Medulla oblongata (tissue), 1 donor: ENCODE data around the gene UGT1A8.
"Not testable (repeated sequence)": the region's sequence is repeated elsewhere in the genome, so short reads cannot be mapped to it uniquely, and the experiment has no call there.

Source experiments
- DNase-seq: peaks from one replicate; pipeline ENCODE4 v3.0.0-alpha.2; 2015; ENCODE audit errors: extremely low spot score

UGT1A8 gene

DNA sequence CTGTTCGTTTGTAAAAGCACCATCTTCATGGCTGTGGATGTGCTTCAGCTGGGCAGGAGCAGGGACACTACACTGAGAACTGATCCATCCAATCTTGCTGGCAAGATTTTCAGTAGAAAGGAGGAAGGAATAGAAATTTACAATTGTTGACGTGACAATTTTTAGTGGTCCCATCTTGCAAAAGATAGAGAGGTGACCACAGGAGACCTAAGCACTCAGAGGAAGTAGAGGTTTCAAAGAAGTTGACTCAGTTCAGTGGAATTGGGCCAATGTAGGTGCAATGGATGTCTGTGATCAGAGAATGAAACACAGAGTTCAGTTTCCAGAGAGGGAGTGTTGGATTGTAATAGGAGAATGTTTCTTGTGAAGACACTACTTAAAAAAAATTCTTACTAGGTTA lies 96.7 kb downstream of the UGT1A8 start:
- DNase-seq: no peak

DNA sequence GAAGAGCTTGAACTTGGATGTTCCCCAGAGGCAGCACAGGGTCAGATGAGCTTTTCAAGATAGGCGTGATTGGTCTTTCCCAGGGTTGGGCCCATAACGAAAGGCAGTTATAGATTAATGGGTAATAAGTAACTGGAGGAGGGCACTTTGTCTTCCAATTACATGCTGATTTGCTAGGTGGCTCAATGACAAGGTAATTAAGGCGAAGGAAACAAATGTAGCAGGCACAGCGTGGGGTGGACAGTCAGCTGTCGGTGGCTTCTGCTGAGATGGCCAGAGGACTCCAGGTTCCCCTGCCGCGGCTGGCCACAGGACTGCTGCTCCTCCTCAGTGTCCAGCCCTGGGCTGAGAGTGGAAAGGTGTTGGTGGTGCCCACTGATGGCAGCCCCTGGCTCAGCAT lies 101.1 kb downstream of the UGT1A8 start, which contains the start of gene UGT1A4:
Gene UGT1A4 (plus strand): TSS at position 185 of the 400 bp plus-strand sequence. CDS start 85 bp downstream, at position 270.
- no peak for DNase-seq

DNA sequence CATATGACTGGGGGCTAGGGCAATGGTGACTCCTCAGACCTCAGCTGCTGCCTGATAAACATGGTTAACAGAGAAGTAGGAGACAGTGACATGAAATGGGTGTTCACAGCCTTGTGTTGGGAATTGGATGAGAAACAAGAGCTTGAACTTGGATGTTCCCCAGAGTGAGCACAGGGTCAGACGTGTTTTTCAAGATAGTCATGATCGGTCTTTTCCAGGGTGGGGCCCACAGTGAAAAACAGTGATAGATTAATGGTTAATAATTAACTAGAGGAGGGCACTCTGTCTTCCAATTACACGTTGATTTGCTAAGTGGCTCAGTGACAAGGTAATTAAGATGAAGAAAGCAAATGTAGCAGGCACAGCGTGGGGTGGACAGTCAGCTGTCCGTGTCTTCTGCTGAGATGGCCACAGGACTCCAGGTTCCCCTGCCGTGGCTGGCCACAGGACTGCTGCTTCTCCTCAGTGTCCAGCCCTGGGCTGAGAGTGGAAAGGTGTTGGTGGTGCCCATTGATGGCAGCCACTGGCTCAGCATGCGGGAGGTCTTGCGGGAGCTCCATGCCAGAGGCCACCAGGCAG lies 111.4 kb downstream of the UGT1A8 start, which contains the start of gene UGT1A3:
Gene UGT1A3 (plus strand): TSS at position 320 of the 579 bp plus-strand sequence. CDS start 85 bp downstream, at position 405.
- no peak for DNase-seq

DNA sequence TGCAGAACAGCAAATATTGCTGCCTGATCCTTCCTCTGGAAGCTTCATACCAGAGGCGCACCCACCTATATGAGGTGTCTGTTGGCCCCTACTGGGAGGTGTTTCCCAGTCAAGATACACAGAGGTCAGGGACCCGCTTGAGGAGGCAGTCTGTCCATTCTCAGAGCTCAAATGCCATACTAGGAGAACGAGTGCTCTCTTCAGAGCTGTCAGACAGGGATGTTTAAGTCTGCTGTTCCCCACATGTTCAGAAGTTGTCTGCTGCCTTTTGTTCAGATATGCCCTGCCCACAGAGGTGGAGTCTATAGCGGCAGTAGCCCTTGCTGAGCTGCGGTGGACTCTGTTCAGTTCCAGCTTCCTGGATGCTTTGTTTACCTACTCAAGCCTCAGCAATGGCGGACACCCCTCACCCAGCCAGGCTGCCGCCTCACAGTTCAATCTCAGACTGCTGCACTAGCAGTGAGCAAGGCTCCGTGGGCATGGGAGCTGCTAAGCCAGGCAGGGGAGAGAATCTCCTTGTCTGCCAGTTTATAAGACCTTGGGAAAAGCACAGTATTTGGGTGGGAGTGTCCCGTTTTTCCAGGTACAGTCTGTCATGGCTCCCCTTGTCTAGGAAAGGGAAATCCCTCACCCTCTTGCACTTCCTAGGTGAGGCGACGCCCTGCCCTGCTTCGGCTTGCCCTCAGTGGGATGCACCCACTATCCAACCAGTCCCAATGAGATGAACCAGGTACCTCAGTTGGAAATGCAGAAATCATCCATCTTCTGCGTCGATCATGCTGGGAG lies 119.6 kb downstream of the UGT1A8 start:
- DNase-seq: not testable (repeated sequence)

DNA sequence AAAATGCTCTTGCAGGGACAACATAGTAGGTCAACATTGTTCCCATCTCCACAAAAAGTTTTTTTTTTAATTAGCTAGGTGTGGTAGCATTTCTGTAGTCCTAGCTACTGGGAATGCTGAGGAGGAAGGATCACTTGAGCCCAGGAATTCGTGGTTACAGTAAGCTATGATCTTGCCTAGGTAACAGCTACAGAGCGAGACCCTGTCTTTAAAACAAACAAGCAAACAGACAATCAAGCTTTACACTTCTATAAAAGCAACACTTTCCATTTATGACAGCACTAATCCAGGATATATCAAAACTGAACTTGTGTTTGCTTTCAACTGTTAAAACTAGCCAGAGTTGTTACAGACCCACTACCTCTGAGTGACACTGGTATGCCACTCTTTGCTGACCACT lies 123.4 kb downstream of the UGT1A8 start:
- no peak for DNase-seq

DNA sequence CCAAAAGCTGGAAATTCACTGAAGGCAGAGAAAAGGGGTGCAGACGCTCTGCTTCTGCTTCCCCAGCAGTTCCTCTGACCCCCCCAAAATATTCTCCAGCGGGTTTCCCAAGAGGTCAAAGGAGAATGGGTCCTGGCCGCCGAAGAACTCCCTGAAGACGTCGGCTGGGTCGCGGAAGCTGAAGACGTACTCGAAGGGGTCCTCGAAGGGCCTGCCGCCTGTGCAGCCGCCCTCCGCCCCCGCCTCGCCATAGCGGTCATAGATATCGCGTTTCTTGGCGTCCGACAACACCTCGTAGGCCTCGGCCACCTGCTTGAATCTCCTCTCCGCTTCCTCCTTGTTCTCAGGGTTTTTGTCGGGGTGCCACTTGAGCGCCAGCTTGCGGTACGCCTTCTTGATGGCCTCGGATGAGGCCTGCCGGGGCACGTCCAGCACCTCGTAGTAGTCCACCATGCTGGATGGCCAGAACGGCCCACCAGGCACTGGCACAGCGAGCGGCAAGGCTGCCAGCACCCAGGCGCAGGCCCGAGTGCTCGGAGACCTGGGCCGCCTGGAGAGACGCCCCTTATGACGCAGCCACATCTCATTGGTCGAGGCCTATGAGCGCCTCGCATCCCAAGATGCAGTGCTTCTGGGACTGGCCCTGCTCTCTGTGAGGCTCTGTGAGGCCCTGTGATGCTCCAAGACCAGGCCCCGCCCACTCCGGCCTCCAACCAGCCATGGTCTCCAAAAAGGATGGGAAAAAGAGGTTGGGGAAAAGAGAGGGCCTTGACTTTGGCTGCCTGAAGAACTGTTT lies 126.2 kb downstream of the UGT1A8 start:
- DNase-seq: no peak

DNA sequence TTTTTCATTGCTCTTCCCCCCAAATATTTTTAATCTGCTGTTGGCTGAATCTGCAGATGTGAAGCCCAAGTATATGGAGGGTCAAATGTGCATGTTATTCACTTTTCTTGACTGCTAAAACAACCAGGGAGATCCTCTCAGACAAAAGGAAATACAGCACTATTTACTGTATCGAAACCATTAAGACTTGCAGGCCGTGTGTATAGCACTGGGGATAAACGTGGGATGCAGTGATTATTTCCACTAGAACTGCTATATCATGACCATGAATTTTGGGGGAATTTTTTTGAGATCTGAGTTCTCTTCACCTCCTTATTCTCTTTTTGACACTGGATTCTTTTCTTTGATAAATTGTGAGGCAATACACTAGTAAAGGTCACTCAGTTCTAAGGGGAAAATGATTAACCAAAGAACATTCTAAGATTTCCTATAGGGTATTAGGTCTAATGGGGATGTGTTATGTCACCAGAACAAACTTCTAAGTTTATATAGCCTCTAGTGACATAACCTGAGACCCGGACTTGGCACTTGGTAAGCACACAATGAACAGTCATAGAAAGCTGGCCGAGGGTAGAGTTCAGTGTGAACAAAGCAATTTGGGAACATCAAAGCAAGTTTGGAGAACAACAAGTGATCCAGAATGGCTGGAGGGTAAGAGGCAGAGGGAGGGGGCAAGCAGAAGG lies 127.8 kb downstream of the UGT1A8 start:
- no peak for DNase-seq

DNA sequence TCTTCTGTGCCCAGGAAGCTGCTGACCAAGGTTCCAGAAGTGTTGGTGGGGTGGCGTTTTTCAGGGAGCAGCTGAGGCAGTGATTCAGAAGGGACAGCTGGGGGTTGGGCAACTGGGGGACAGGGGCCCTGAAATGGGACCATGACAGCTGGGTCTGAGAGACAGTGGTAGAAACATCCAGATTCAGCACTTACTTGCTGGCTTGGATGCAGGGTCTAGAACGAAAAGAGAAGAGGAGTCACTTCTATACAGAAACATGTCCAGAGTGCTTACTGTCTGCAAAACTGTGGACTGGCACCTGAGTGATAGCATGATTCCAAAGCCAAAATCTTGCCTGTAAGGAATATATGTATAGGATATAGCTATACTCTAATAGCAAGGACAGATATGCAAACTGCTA lies 128.4 kb downstream of the UGT1A8 start:
- DNase-seq: not testable (repeated sequence)

DNA sequence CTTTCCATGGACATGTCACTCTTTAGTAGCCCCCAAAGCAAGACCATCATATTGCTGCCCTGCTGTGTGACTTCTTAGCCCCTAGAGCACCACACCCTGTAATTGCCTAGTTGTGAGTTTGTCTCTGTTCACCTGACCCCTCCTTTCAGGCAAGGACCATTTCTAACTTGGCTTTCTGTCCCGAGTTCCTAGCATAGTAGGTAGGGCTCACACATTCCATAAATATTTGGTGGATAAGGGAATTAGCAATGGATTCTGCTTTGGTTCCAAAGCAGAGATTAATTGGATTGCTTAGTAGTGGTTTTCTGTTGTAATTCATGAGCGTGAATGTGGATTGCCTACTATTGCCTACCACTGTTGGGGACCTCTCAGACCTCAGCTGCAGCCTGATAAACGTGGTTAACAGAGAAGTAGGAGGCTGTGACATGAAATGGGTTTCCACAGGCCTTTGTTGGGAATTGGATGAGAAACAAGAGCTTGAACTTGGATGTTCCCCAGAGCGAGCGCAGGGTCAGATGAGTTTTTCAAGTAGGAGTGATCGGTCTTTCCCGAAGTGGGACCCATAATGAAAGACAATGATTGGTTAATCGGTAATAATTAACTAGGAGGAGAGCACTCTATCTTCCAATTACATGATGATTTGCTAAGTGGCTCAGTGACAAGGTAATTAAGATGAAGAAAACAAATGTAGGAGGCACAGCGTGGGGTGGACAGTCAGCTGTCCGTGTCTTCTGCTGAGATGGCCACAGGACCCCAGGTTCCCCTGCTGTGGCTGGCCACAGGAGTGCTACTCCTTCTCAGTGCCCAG lies 129.2 kb downstream of the UGT1A8 start:
- no peak for DNase-seq

DNA sequence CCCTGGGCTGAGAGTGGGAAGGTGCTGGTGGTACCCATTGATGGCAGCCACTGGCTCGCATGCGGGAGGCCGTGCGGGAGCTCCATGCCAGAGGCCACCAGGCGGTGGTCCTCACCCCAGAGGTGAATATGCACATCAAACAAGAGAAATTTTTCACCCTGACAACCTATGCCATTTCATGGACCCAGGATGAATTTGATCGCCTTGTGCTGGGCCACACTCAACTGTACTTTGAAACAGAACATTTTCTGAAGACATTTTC lies 129.8 kb downstream of the UGT1A8 start:
- no peak for DNase-seq

DNA sequence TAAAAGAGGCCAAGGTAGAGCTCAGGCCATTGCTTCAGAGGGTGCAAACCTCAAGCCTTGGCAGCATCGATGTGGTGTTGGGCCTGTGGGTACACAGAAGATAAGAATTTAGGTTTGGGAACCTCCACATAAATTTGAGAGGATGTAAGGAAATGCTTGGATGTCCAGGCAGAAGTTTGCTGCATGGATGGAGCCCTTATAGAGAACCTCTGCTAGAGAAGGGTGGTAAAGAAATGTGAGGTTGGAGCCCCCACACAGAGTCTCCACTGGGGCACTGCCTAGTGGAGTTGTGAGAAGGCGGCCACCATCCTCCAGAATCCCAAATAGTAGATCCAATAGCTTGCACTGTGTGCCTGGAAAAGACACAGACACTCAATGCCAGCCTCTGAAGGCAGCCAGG lies 133.3 kb downstream of the UGT1A8 start:
- DNase-seq: not testable (repeated sequence)

DNA sequence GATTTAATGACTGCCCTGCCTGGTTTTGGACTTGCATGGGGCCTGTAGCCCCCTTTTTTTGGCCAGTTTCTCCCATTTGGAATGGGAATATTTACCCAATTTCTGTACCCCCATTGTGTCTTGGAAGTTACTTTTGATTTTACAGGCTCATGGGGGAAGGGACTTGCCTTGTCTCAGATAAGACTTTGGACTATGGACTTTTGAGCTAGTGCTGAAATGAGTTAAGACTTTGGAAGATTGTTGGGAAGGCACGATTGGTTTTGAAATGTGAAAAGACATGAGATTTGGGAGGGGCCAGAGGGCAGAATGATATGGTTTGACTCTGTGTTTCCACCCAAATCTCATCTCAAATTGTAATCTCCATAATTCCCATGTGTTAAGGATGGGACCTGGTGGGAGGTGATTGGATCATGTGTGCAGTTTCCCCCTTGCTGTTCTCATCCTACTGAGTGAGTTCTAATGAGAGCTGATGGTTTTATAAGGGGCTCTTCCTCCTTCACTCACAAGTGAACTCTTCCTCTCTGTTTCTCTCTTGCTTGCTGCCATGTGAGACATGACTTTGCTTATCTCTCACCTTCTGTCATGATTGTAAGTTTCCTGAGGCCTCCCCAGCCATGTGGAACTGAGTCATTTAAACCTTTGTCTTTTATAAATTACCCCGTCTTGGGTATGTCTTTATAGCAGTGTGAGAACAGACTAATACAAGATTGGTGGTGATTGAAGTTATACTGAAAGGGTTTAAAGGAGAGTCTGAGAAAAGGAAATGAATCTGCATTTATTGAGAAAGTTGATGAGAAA lies 134.0 kb downstream of the UGT1A8 start:
- DNase-seq: not testable (repeated sequence)

DNA sequence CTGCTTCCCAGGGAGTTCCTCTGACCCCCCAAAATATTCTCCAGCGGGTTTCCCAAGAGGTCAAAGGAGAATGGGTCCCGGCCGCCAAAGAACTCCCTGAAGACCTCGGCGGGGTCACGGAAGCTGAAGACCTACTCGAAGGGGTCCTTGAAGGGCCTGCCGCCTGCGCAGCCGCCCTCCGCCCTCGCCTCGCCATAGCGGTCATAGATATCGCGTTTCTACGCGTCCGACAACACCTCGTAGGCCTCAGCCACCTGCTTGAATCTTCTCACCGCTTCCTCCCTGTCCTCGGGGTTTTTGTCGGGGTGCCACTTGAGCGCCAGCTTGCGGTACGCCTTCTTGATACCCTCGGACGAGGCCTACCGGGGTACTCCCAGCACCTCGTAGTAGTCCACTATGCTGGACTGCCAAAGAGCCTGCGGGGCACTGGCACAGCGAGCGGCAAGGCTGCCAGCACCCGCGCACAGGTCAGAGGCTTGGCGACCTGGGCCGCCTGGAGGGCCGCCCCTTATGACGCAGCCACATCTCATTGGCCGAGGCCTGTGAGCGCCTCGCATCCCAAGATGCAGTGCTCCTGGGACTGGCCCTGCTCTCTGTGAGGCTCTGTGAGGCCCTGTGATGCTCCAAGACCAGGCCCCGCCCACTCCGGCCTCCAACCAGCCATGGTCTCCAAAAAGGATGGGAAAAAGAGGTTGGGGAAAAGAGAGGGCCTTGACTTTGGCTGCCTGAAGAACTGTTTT lies 137.6 kb downstream of the UGT1A8 start:
- DNase-seq: no peak

DNA sequence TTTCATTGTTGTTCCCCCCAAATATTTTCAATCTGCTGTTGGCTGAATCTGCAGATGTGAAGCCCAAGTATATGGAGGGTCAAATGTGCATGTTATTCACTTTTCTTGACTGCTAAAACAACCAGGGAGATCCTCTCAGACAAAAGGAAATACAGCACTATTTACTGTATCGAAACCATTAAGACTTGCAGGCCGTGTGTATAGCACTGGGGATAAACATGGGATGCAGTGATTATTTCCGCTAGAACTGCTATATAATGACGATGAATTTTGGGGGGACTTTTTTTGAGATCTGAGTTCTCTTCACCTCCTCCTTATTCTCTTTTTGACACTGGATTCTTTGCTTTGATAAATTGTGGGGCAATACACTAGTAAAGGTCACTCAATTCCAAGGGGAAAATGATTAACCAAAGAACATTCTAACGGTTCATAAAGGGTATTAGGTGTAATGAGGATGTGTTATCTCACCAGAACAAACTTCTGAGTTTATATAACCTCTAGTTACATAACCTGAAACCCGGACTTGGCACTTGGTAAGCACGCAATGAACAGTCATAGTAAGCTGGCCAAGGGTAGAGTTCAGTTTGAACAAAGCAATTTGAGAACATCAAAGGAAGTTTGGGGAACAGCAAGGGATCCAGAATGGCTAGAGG lies 139.1 kb downstream of the UGT1A8 start:
- no peak for DNase-seq

DNA sequence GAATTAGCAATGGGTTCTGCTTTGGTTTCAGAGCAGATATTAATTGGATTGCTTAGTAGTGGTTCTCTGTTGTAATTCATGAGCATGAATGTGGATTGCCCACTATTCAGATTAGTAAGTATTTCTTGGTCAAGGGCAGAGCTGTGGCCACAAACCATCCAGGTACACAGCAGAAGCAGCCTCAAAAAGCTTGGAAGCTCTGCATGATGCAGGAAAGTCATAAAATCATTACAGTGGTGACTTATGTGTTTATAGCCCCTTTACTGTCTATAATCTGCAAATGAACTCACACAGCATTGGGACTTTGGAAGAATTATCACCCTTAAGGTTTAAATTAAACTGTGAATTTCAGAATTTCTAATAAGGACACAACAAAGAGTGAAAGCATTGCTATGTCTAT lies 140.7 kb downstream of the UGT1A8 start:
- DNase-seq: no peak

DNA sequence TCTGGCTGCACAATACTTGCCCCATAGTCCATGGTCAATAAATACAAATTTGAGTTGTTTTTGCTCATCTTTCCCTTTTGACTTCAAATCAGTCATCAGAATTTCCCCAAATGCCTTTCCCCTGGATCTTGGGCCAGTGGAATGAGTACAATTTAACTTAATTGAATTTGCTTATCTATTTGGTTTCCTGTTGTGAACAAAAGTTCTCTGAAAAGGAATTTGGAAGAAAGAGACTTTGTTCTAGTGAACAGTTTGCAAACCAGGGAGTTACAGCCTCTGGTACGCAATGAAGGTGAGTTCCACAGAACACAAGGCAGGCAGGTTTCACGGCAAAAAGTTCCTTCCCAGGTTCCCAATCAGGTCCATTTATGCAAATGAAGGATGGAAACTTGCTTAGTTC lies 141.4 kb downstream of the UGT1A8 start:
- no peak for DNase-seq

DNA sequence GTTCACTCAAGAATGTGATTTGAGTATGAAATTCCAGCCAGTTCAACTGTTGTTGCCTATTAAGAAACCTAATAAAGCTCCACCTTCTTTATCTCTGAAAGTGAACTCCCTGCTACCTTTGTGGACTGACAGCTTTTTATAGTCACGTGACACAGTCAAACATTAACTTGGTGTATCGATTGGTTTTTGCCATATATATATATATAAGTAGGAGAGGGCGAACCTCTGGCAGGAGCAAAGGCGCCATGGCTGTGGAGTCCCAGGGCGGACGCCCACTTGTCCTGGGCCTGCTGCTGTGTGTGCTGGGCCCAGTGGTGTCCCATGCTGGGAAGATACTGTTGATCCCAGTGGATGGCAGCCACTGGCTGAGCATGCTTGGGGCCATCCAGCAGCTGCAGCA lies 142.6 kb downstream of the UGT1A8 start, which contains the start of gene UGT1A1:
Gene UGT1A1 (plus strand): TSS at position 228 of the 400 bp plus-strand sequence. CDS start 18 bp downstream, at position 246.
- no peak for DNase-seq

DNA sequence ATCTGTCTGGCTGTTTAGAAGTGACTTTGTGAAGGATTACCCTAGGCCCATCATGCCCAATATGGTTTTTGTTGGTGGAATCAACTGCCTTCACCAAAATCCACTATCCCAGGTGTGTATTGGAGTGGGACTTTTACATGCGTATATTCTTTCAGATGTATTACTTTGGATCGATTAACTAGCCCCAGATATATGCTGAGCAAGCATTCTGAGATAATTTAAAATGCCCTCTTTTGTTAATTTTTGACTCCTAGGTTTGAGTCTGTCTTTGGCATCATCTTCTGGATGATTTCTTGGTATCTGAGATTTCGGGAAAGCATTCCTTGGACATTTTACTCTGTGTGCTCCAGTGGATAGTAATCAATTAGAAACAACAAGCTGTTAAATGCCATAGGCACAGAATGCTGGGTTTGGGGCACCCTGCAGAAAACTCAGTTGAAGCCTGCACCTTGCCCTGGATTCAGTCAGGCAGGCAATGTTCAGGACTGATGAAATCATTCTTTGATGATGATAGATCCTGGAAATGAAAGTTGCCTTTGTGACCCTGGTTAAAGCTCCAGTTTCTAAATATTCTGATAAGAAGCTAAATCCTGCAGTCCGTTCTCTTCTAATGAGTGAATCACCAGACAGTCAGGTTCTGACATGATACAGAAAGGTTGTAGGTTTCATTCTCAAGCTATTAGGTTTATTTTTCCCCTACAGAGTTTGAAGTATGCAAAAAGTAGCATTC lies 143.8 kb downstream of the UGT1A8 start:
- no peak for DNase-seq
